GM23338 (cell line): ENCODE measurements around the gene SLC37A3. TPM values are rescaled to one million over a fixed set of nuclear protein-coding genes. Genes with fewer than 3 reads are reported as not detected.

ENCODE experiments used
- ATAC-seq: fragments of 200-7000 bp; cut with Tn5 transposase; 3 replicates; pipeline ENCODE4 v1.9.1; 2020
- DNase-seq: peaks from one replicate; pipeline ENCODE4 v3.0.0-alpha.2; 2015; ENCODE audit warnings: low spot score
- H2AFZ ChIP-seq: fragments of 200-600 bp; sonication (generic); 2 replicates; pipeline ENCODE4 v1.8.0; 2016; ENCODE audit warnings: antibody characterized with exemption, mild to moderate bottlenecking, moderate library complexity
- H3F3A ChIP-seq: fragments of 200-600 bp; sonication (generic); replicated peaks from 2 replicates; pipeline ENCODE4 v1.8.0; 2017; ENCODE audit warnings: antibody characterized with exemption, mixed run types, low read depth
- H3K27ac ChIP-seq: fragments of 200-600 bp; sonication (generic); 2 replicates; pipeline ENCODE4 v1.6.1; 2016; ENCODE audit warnings: low read depth
- H3K27me3 ChIP-seq: fragments of 200-600 bp; sonication (generic); 2 replicates; pipeline ENCODE4 v1.8.0; 2016; ENCODE audit warnings: mild to moderate bottlenecking, mixed run types, moderate library complexity; ENCODE audit not compliant: insufficient read depth
- H3K36me3 ChIP-seq: fragments of 200-600 bp; sonication (generic); 2 replicates; pipeline ENCODE4 v1.8.0; 2016; ENCODE audit warnings: mild to moderate bottlenecking; ENCODE audit not compliant: insufficient read depth
- H3K4me1 ChIP-seq: fragments of 200-600 bp; sonication (generic); 2 replicates; pipeline ENCODE4 v1.8.0; 2016; ENCODE audit warnings: mild to moderate bottlenecking, moderate library complexity; ENCODE audit not compliant: insufficient read depth
- H3K4me2 ChIP-seq: fragments of 200-600 bp; sonication (generic); 2 replicates; pipeline ENCODE4 v1.7.1; 2017; ENCODE audit warnings: mixed run types
- H3K4me3 ChIP-seq: fragments of 200-600 bp; sonication (generic); 2 replicates; pipeline ENCODE4 v1.6.1; 2016; ENCODE audit warnings: mixed run types
- H3K79me2 ChIP-seq: fragments of 200-600 bp; sonication (generic); replicated peaks from 2 replicates; pipeline ENCODE4 v1.8.0; 2017; ENCODE audit warnings: mild to moderate bottlenecking; ENCODE audit not compliant: insufficient read depth
- H3K9me2 ChIP-seq: fragments of 200-600 bp; sonication (generic); 2 replicates; pipeline ENCODE4 v1.8.0; 2017; ENCODE audit not compliant: insufficient read depth
- H4K20me1 ChIP-seq: fragments of 200-600 bp; sonication (generic); replicated peaks from 2 replicates; pipeline ENCODE4 v1.8.0; 2017; ENCODE audit warnings: mild to moderate bottlenecking; ENCODE audit not compliant: insufficient read depth
- H3K27ac Mint-ChIP-seq: 2 replicates; pipeline ENCODE4 v1.8.0; 2020; ENCODE audit warnings: inconsistent platforms, mild to moderate bottlenecking, moderate library complexity, mixed read lengths
- H3K27me3 Mint-ChIP-seq: 3 replicates; pipeline ENCODE4 v1.8.0; 2022; ENCODE audit warnings: low read depth, mild to moderate bottlenecking, moderate library complexity, mixed read lengths, inconsistent platforms; ENCODE audit not compliant: insufficient read depth, poor library complexity
- H3K36me3 Mint-ChIP-seq: 3 replicates; pipeline ENCODE4 v1.8.0; 2021; ENCODE audit warnings: low read depth, mild to moderate bottlenecking, inconsistent platforms, moderate library complexity, mixed read lengths
- H3K4me1 Mint-ChIP-seq: 3 replicates; pipeline ENCODE4 v1.8.0; 2020; ENCODE audit warnings: mild to moderate bottlenecking, inconsistent platforms, mixed read lengths
- H3K4me3 Mint-ChIP-seq: 3 replicates; pipeline ENCODE4 v1.8.0; 2021; ENCODE audit warnings: moderate library complexity, mild to moderate bottlenecking, inconsistent platforms, mixed read lengths
- H3K9me3 Mint-ChIP-seq: 3 replicates; pipeline ENCODE4 v1.8.0; 2020; ENCODE audit warnings: moderate library complexity, mild to moderate bottlenecking, inconsistent platforms, mixed read lengths
- CREB1 ChIP-seq: fragments of 250-450 bp; sonication (Bioruptor Pico); IDR thresholded peaks from 2 replicates; pipeline ENCODE4 v1.5.0; 2020; ENCODE audit warnings: low read depth, mild to moderate bottlenecking, moderate library complexity
- CTCF ChIP-seq, 2 experiments: fragments of 200-600 bp in 1 of 2; sonication (generic) in 1 of 2; conservative IDR thresholded peaks; 2 replicates each; pipeline versions ENCODE4 v1.5.1 to v1.6.1; 2016 to 2017; ENCODE audit warnings: antibody characterized with exemption in 2 of 2, low read depth in 2 of 2, mild to moderate bottlenecking in 2 of 2, moderate library complexity in 1 of 2
- JUNB ChIP-seq: IDR thresholded peaks from one replicate; pipeline ENCODE4 v1.6.1; 2016; ENCODE audit warnings: antibody characterized with exemption; ENCODE audit not compliant: unreplicated experiment
- POLR2AphosphoS5 ChIP-seq: IDR thresholded peaks from 2 replicates; pipeline ENCODE4 v1.6.1; 2016; ENCODE audit warnings: antibody characterized with exemption, low read depth
- REST ChIP-seq: IDR thresholded peaks from one replicate; pipeline ENCODE4 v1.6.1; 2018; ENCODE audit warnings: antibody characterized with exemption; ENCODE audit not compliant: unreplicated experiment
- ZNF331 ChIP-seq: fragments of 250-450 bp; sonication (Bioruptor Pico); IDR thresholded peaks from 2 replicates; pipeline ENCODE4 v1.5.0; 2020; ENCODE audit warnings: low read depth, mild to moderate bottlenecking, moderate library complexity
- polyA plus RNA-seq: library from polyadenylated mRNA; unstranded; fragments of >200 nt; fragmentation: Nextera tagmentation; extraction: Ambion mirVana; gene quantifications from 2 replicates; pipeline ENCODE4 v1.2.1, GENCODE V29; 2016
- total RNA-seq: library from RNA; depleted of rRNA; stranded (reverse); fragments of >200 nt; shearing (Covaris generic); gene quantifications from 2 replicates; pipeline ENCODE4 v1.2.3, GENCODE V29; 2014
- TF ChIP-seq, protein P1 (sequence below): IDR thresholded peaks from 2 replicates; pipeline ENCODE4 v1.6.1; 2016; ENCODE audit warnings: antibody characterized with exemption
- TF ChIP-seq, protein P2 (sequence below): fragments of 250-450 bp; sonication (Bioruptor Pico); IDR thresholded peaks from 2 replicates; pipeline ENCODE4 v1.5.0; 2020; ENCODE audit warnings: mild to moderate bottlenecking, moderate library complexity

Gene SLC37A3
- total and polyA plus RNA-seq, 2 experiments from 2014 or later: 35.6 to 86.2 TPM

GRCh38 chr7:140421521-140421920, 23.2 kb upstream of the SLC37A3 start (continued):
- TF ChIP-seq REST (no peak), CREB1 (CRISPR knock-in tag) (no peak), ZNF331 (CRISPR knock-in tag) (no peak), CTCF (conservative IDR thresholded peaks at IDR 0.05; ENCODE audit: low read depth in 2 of 2) (no peak), JUNB (no peak)
- TF ChIP-seq, protein P1, sequence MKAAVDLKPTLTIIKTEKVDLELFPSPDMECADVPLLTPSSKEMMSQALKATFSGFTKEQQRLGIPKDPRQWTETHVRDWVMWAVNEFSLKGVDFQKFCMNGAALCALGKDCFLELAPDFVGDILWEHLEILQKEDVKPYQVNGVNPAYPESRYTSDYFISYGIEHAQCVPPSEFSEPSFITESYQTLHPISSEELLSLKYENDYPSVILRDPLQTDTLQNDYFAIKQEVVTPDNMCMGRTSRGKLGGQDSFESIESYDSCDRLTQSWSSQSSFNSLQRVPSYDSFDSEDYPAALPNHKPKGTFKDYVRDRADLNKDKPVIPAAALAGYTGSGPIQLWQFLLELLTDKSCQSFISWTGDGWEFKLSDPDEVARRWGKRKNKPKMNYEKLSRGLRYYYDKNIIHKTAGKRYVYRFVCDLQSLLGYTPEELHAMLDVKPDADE: no peak

GRCh38 chr7:140418653-140419052, 20.3 kb upstream of the SLC37A3 start:
- DNase-seq (no peak), ATAC-seq (no peak)
- Histone ChIP-seq H2AFZ (no peak overlapping the region), H3K36me3 (no peaks in the 10 kb centered on the region), H4K20me1 (no peaks in the 10 kb centered on the region), H3K9me2 (no peaks in the 10 kb centered on the region), H3K4me1 (no peaks in the 10 kb centered on the region), H3K27me3 (no peaks in the 10 kb centered on the region), H3K79me2 (no peaks in the 10 kb centered on the region), H3K4me3 (no peak overlapping the region), H3K4me2 (no peak overlapping the region), H3F3A (no peaks in the 10 kb centered on the region), H3K27ac (no peak overlapping the region)
- Mint-ChIP-seq H3K27me3 (peaks cover 6% of the 10 kb centered on the region), H3K4me3 (no peak overlapping the region), H3K27ac (no peak overlapping the region), H3K36me3 (peaks cover 6% of the 10 kb centered on the region), H3K9me3 (no peaks in the 10 kb centered on the region), H3K4me1 (peaks cover 4% of the 10 kb centered on the region; the same call in 2 of the 3 replicates)
- no peak for TF ChIP-seq CTCF (conservative IDR thresholded peaks at IDR 0.05; ENCODE audit: low read depth in 2 of 2)
- TF ChIP-seq, protein P1: no peak
- TF ChIP-seq POLR2AphosphoS5: no peak
- TF ChIP-seq, protein P2, sequence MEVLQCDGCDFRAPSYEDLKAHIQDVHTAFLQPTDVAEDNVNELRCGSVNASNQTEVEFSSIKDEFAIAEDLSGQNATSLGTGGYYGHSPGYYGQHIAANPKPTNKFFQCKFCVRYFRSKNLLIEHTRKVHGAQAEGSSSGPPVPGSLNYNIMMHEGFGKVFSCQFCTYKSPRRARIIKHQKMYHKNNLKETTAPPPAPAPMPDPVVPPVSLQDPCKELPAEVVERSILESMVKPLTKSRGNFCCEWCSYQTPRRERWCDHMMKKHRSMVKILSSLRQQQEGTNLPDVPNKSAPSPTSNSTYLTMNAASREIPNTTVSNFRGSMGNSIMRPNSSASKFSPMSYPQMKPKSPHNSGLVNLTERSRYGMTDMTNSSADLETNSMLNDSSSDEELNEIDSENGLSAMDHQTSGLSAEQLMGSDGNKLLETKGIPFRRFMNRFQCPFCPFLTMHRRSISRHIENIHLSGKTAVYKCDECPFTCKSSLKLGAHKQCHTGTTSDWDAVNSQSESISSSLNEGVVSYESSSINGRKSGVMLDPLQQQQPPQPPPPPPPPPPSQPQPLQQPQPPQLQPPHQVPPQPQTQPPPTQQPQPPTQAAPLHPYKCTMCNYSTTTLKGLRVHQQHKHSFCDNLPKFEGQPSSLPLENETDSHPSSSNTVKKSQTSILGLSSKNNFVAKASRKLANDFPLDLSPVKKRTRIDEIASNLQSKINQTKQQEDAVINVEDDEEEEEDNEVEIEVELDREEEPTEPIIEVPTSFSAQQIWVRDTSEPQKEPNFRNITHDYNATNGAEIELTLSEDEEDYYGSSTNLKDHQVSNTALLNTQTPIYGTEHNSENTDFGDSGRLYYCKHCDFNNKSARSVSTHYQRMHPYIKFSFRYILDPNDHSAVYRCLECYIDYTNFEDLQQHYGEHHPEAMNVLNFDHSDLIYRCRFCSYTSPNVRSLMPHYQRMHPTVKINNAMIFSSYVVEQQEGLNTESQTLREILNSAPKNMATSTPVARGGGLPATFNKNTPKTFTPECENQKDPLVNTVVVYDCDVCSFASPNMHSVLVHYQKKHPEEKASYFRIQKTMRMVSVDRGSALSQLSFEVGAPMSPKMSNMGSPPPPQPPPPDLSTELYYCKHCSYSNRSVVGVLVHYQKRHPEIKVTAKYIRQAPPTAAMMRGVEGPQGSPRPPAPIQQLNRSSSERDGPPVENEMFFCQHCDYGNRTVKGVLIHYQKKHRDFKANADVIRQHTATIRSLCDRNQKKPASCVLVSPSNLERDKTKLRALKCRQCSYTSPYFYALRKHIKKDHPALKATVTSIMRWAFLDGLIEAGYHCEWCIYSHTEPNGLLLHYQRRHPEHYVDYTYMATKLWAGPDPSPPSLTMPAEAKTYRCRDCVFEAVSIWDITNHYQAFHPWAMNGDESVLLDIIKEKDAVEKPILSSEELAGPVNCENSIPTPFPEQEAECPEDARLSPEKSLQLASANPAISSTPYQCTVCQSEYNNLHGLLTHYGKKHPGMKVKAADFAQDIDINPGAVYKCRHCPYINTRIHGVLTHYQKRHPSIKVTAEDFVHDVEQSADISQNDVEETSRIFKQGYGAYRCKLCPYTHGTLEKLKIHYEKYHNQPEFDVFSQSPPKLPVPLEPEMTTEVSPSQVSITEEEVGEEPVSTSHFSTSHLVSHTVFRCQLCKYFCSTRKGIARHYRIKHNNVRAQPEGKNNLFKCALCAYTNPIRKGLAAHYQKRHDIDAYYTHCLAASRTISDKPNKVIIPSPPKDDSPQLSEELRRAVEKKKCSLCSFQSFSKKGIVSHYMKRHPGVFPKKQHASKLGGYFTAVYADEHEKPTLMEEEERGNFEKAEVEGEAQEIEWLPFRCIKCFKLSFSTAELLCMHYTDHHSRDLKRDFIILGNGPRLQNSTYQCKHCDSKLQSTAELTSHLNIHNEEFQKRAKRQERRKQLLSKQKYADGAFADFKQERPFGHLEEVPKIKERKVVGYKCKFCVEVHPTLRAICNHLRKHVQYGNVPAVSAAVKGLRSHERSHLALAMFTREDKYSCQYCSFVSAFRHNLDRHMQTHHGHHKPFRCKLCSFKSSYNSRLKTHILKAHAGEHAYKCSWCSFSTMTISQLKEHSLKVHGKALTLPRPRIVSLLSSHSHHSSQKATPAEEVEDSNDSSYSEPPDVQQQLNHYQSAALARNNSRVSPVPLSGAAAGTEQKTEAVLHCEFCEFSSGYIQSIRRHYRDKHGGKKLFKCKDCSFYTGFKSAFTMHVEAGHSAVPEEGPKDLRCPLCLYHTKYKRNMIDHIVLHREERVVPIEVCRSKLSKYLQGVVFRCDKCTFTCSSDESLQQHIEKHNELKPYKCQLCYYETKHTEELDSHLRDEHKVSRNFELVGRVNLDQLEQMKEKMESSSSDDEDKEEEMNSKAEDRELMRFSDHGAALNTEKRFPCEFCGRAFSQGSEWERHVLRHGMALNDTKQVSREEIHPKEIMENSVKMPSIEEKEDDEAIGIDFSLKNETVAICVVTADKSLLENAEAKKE: no peak
